K562 (cell line): Measurements from ENCODE around the gene OR2F2. TPM values are rescaled to one million over a fixed set of nuclear protein-coding genes. Genes with fewer than 3 reads are reported as not detected.

Experiments used
- ARID1B ChIP-seq: fragments of 450-650 bp; IDR thresholded peaks from 2 replicates; pipeline ENCODE4 v1.6.1; 2016; ENCODE audit warnings: antibody characterized with exemption, mild to moderate bottlenecking, inconsistent platforms
- ARID3A ChIP-seq: IDR thresholded peaks from 2 replicates; pipeline ENCODE4 v1.6.1; 2012; ENCODE audit warnings: low read depth, low read length, improper control_type of control experiment, borderline replicate concordance
- ATF3 ChIP-seq, 2 experiments: fragments of 450-650 bp in 1 of 2; sonication (generic) in 1 of 2; formaldehyde crosslinking in 1 of 2; IDR thresholded peaks in 1 of 2; conservative IDR thresholded peaks in 1 of 2; 2 replicates each; pipeline versions ENCODE4 v1.6.1 to v1.8.1; 2016 to 2023; ENCODE audit warnings: mild to moderate bottlenecking in 2 of 2, moderate library complexity in 2 of 2, inconsistent platforms in 1 of 2, missing genetic modification reagents in 1 of 2
- CBFA2T2 ChIP-seq: fragments of 450-650 bp; conservative IDR thresholded peaks from 2 replicates; pipeline ENCODE4 v1.6.1; 2017; ENCODE audit warnings: mild to moderate bottlenecking
- CBX3 ChIP-seq, 2 experiments: IDR thresholded peaks; 1 replicate in 1 of 2; 2 replicates in 1 of 2; pipeline ENCODE4 v1.6.1; 2012; ENCODE audit warnings: inconsistent platforms in 2 of 2, low read length in 2 of 2, borderline replicate concordance in 1 of 2, control low read depth in 1 of 2
- DIDO1 ChIP-seq: fragments of 450-650 bp; IDR thresholded peaks from 2 replicates; pipeline ENCODE4 v1.6.1; 2016; ENCODE audit warnings: low read depth, missing biosample characterization, missing genetic modification characterization
- EP300 ChIP-seq: IDR thresholded peaks from 2 replicates; pipeline ENCODE4 v1.6.1; 2012; ENCODE audit warnings: low read length, improper control_type of control experiment
- ETV5 ChIP-seq: sonication (generic); formaldehyde crosslinking; IDR thresholded peaks from 2 replicates; pipeline ENCODE4 v1.4.0; 2020; ENCODE audit warnings: low read depth, mild to moderate bottlenecking, missing genetic modification reagents
- KDM2B ChIP-seq: fragments of 250-450 bp; sonication (Bioruptor Pico); IDR thresholded peaks from 2 replicates; pipeline ENCODE4 v1.8.0; 2021; ENCODE audit warnings: mild to moderate bottlenecking, moderate library complexity
- LEF1 ChIP-seq: fragments of 450-650 bp; IDR thresholded peaks from 2 replicates; pipeline ENCODE4 v1.6.1; 2016; ENCODE audit warnings: mild to moderate bottlenecking
- NEUROD1 ChIP-seq: fragments of 150-350 bp; IDR thresholded peaks from 2 replicates; pipeline ENCODE4 v1.6.1; 2014; ENCODE audit warnings: borderline replicate concordance, low read length, low read depth; ENCODE audit not compliant: partially characterized antibody
- SMAD3 ChIP-seq: fragments of 450-650 bp; formaldehyde crosslinking; conservative IDR thresholded peaks from 2 replicates; pipeline ENCODE4 v1.4.0; 2020; ENCODE audit warnings: mild to moderate bottlenecking
- TEAD4 ChIP-seq, 2 experiments: sonication (generic) in 1 of 2; formaldehyde crosslinking in 1 of 2; IDR thresholded peaks; 2 replicates each; pipeline versions ENCODE4 v1.6.1 to v1.8.0; 2012 to 2022; ENCODE audit warnings: borderline replicate concordance in 1 of 2, inconsistent platforms in 1 of 2, low read length in 1 of 2, mild to moderate bottlenecking in 1 of 2, missing genetic modification reagents in 1 of 2
- THAP7 ChIP-seq: fragments of 250-450 bp; sonication (Bioruptor Pico); IDR thresholded peaks from 2 replicates; pipeline ENCODE4 v1.5.0; 2021
- ZBED1 ChIP-seq: IDR thresholded peaks from 2 replicates; pipeline ENCODE4 v1.6.1; 2014
- ZBTB33 ChIP-seq: sonication (generic); formaldehyde crosslinking; IDR thresholded peaks from 2 replicates; pipeline ENCODE4 v1.8.1; 2023; ENCODE audit warnings: mild to moderate bottlenecking, missing genetic modification reagents
- ZMIZ1 ChIP-seq, 2 experiments: fragments of 150-350 bp in 1 of 2; IDR thresholded peaks; 2 replicates each; pipeline ENCODE4 v1.6.1; 2012 to 2016; ENCODE audit warnings: low read depth in 2 of 2, low read length in 2 of 2, mild to moderate bottlenecking in 1 of 2, moderate library complexity in 1 of 2
- ZNF175 ChIP-seq: fragments of 200-800 bp; sonication (Bioruptor generic); IDR thresholded peaks from 2 replicates; pipeline ENCODE4 v1.6.1; 2016; ENCODE audit warnings: low read depth, mild to moderate bottlenecking, missing genetic modification characterization, missing compliant biosample characterization
- ZNF766 ChIP-seq: fragments of 200-800 bp; sonication (Bioruptor generic); conservative IDR thresholded peaks from 2 replicates; pipeline ENCODE4 v1.6.1; 2016; ENCODE audit warnings: missing genetic modification characterization, missing compliant biosample characterization
- polyA plus RNA-seq, 8 experiments: library from polyadenylated mRNA; depleted of rRNA in 4 of 8; stranded (reverse) in 5 of 8; unstranded in 3 of 8; fragments of >200 nt; fragmentation: Nextera tagmentation in 2 of 8; fragmentation: Illumina TruSeq in 1 of 8; extraction: Ambion mirVana in 2 of 8; extraction: Trizol in 1 of 8; gene quantifications; 2 replicates each; pipeline versions ENCODE4 v1.2.1 to v1.2.3, GENCODE V29; 2011 to 2014; ENCODE audit warnings: inconsistent platforms in 1 of 8, missing spikeins in 1 of 8
- total RNA-seq, 7 experiments: library from RNA; depleted of rRNA in 6 of 7; stranded (reverse); fragments of >200 nt in 6 of 7; fragmentation: Illumina TruSeq in 2 of 7; extraction: Trizol in 2 of 7; gene quantifications; 2 replicates each; pipeline versions ENCODE4 v1.2.1 to v1.2.3, GENCODE V29; 2011 to 2021; ENCODE audit warnings: low replicate concordance in 1 of 7

Gene OR2F2
- total and polyA plus RNA-seq, 9 of the 15 experiments (the other 6 are each of a cell fraction or from before 2014, with no cell fraction given): not detected

GRCh38 chr7:143979998-143980397, 45.0 kb downstream of the OR2F2 start (continued):
- no peak for TF ChIP-seq ZBTB33 (CRISPR knock-in tag)
- no peak for TF ChIP-seq ARID3A
- TF ChIP-seq CBFA2T2: peak; percentile 65
- TF ChIP-seq ZBED1: no peak
- no peak for TF ChIP-seq THAP7 (CRISPR knock-in tag)
- TF ChIP-seq ZNF175 (CRISPR knock-in tag): no peak
- TF ChIP-seq DIDO1 (tag): no peak
- TF ChIP-seq LEF1: no peak
- peak; percentile 88 for TF ChIP-seq TEAD4 (IDR thresholded peaks at IDR 0.05; ENCODE audit: low read length)
- no peak for TF ChIP-seq TEAD4 (CRISPR knock-in tag; IDR thresholded peaks at IDR 0.05; ENCODE audit: borderline replicate concordance)
- TF ChIP-seq ZNF766 (CRISPR knock-in tag): no peak
- no peak for TF ChIP-seq SMAD3 (CRISPR knock-in tag)
- TF ChIP-seq NEUROD1: no peak
- 0 out of 3 replicates have a peak, but pooled peaks of 1 of the 2 experiments have one; percentile 21 for TF ChIP-seq CBX3 (IDR thresholded peaks at IDR 0.05; ENCODE audit: borderline replicate concordance in 1 of 2, low read length in 2 of 2)
- no peak for TF ChIP-seq ZMIZ1 (IDR thresholded peaks at IDR 0.05; ENCODE audit: low read depth in 2 of 2, low read length in 2 of 2)
- no peak for TF ChIP-seq ETV5
- 0 out of 2 replicates have a peak, but pooled peaks have one; percentile 7 for TF ChIP-seq EP300
- TF ChIP-seq ARID1B: peak; percentile 71
- TF ChIP-seq ATF3 (IDR thresholded peaks at IDR 0.05): 0 out of 2 replicates have a peak, but pooled peaks have one; percentile 32
- no peak for TF ChIP-seq ATF3 (CRISPR knock-in tag; conservative IDR thresholded peaks at IDR 0.05)
- no peak for TF ChIP-seq KDM2B (CRISPR knock-in tag)
